ENCODE data around the gene CADM3.

DNA sequence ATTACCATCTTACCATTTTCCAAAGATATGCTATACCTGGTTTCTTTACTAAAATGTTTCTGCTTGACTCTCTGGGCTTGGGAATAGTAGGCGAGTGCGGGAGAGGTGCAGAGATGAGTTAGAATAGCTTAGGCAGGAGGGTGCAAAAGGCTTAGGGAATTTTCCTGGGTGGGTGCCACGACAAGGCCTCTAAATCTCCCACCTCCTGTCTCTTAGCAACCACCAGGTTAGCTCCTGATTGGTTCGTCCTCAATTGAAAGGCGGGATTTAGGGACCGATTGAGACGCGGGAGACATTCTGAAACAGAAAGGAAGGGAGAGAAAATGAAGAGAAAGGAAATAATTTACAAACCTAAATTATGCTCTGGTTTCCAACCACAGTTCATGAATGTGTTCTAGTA lies 36.4 kb downstream of the CADM3 start:
- no peak for TF ChIP-seq CTCF (IDR thresholded peaks at IDR 0.05; ENCODE audit: low read depth, low read length, poor library complexity, severe bottlenecking)
- no peak for TF ChIP-seq EZH2phosphoT487 (IDR thresholded peaks at IDR 0.05; ENCODE audit: borderline replicate concordance, low read length)

All from DOHH2 (cell line).